ENCODE results near the gene EGFR.

Gene EGFR

DNA sequence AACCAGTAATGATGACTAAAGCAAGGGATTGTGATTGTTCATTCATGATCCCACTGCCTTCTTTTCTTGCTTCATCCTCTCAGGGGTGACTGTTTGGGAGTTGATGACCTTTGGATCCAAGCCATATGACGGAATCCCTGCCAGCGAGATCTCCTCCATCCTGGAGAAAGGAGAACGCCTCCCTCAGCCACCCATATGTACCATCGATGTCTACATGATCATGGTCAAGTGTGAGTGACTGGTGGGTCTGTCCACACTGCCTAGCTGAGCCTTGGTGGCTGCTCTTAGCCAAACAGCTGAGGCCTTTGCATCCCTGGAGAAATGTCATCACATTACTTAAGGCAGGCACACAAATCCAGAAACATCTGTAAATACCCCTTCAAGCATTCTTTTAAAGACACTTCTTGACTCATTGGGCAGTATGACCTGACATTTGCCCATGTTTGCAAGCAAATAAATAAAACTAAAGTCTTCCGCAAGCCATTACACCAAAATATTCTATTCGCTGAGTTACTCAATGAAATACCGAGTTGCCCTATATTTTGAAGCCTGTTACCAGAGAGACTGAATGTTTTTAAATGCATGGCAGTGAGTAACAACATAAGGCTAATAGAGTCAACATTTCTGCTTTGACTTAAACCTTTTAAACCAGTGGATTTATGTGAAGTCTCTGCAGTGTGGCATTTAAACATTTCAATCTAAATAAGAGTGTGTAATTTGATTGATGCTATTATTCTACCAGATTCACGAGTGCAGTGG, 180.0 kb downstream of the EGFR start:
- Histone ChIP-seq H3K27me3 (ENCODE audit: control insufficient read depth, insufficient read depth, low read length) (no peaks in the 10 kb centered on the region), H3K9ac (ENCODE audit: low read length) (no peak overlapping the region), H3K4me1 (ENCODE audit: control insufficient read depth, insufficient read depth, low read length) (0 out of 2 replicates have a peak, but pooled peaks cover 1% of the 10 kb centered on the region), H3K27ac (ENCODE audit: low read depth, low read length) (no peak overlapping the region), H3K36me3 (ENCODE audit: control insufficient read depth, insufficient read depth, low read length) (peaks cover 5% of the 10 kb centered on the region), H3K4me3 (ENCODE audit: low read depth, low read length) (no peak overlapping the region), H3K9me3 (ENCODE audit: control insufficient read depth, insufficient read depth, low read depth, low read length) (peaks cover 3% of the 10 kb centered on the region; the same call in 1 of the 2 replicates)

DNA sequence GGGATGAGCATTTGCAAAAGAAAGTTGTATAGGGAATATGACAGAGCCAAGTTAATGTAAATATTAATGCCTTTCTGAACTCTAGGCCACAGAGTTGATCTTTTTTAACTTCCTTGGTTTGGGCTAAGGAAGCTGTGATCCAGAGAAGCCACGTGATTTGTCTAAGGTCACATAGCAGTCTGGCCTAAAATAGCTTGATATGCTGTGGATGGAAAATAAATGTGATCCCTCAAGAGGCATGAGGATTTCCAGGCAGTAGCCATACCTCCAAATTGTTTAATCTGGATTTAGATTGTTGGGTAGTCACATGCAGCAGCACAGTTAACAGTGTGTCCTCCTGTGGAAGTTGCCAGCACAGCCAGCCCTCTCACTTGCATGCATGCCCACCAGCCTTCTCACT, 180.6 kb downstream of the EGFR start:
- no peak overlapping the region for H3K9ac ChIP-seq (ENCODE audit: low read length)
- H3K9me3 ChIP-seq (ENCODE audit: control insufficient read depth, insufficient read depth, low read depth, low read length) = peaks cover 7% of the 10 kb centered on the region; the same call in 1 of the 2 replicates
- peaks cover 10% of the 10 kb centered on the region for H3K36me3 ChIP-seq (ENCODE audit: control insufficient read depth, insufficient read depth, low read length)
- no peaks in the 10 kb centered on the region for H3K27me3 ChIP-seq (ENCODE audit: control insufficient read depth, insufficient read depth, low read length)
- H3K4me1 ChIP-seq (ENCODE audit: control insufficient read depth, insufficient read depth, low read length) = no peaks in the 10 kb centered on the region
- H3K27ac ChIP-seq (ENCODE audit: low read depth, low read length) = no peak overlapping the region
- no peak overlapping the region for H3K4me3 ChIP-seq (ENCODE audit: low read depth, low read length)

DNA sequence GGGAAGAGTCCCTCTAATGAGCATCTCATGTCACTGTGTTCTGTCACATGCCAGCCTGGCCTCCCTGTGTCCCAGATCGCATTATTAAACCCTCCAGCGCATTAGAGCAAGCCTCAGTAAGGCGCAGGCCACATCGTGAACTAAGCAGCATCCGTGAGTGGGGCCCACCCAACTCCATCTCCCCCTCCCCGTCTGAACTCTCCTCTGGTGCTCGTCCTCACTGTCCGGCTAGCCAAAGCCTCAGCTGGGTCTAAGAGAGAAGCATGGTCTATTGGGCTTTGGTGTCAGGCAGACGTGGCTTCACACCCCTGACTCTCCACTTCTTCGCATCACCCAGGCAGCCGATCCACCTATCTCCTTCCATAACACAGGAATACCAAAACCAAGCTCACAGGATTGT, 181.6 kb downstream of the EGFR start:
- Histone ChIP-seq H3K4me1 (ENCODE audit: control insufficient read depth, insufficient read depth, low read length) (no peaks in the 10 kb centered on the region), H3K27ac (ENCODE audit: low read depth, low read length) (no peak overlapping the region), H3K9ac (ENCODE audit: low read length) (no peak overlapping the region), H3K4me3 (ENCODE audit: low read depth, low read length) (no peak overlapping the region), H3K36me3 (ENCODE audit: control insufficient read depth, insufficient read depth, low read length) (peaks cover 13% of the 10 kb centered on the region), H3K9me3 (ENCODE audit: control insufficient read depth, insufficient read depth, low read depth, low read length) (peaks cover 7% of the 10 kb centered on the region; the same call in 1 of the 2 replicates), H3K27me3 (ENCODE audit: control insufficient read depth, insufficient read depth, low read length) (no peaks in the 10 kb centered on the region)

DNA sequence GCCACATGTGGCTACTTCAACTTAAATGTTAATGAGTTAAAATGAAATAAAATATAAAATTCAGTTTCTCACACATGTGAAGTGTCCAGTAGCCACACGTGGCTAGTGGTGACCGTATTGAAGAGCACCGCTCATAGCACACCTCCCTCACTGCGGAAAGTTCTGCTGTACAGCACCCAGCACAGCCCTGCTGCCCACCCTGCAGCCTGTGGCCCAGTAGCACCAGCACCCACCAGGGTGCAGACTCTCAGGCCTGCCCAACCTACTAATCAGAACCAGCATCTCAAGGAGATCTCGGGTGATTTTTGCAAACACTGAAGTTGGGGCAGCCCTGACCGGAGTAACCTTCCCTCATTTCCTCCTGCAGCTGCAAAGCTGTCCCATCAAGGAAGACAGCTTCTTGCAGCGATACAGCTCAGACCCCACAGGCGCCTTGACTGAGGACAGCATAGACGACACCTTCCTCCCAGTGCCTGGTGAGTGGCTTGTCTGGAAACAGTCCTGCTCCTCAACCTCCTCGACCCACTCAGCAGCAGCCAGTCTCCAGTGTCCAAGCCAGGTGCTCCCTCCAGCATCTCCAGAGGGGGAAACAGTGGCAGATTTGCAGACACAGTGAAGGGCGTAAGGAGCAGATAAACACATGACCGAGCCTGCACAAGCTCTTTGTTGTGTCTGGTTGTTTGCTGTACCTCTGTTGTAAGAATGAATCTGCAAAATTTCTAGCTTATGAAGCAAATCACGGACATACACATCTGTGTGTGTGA, 183.5 kb downstream of the EGFR start:
- no peaks in the 10 kb centered on the region for H3K27me3 ChIP-seq (ENCODE audit: control insufficient read depth, insufficient read depth, low read length)
- peaks cover 13% of the 10 kb centered on the region for H3K36me3 ChIP-seq (ENCODE audit: control insufficient read depth, insufficient read depth, low read length)
- no peak overlapping the region for H3K9ac ChIP-seq (ENCODE audit: low read length)
- no peak overlapping the region for H3K27ac ChIP-seq (ENCODE audit: low read depth, low read length)
- H3K4me1 ChIP-seq (ENCODE audit: control insufficient read depth, insufficient read depth, low read length) = no peaks in the 10 kb centered on the region
- no peak overlapping the region for H3K4me3 ChIP-seq (ENCODE audit: low read depth, low read length)
- H3K9me3 ChIP-seq (ENCODE audit: control insufficient read depth, insufficient read depth, low read depth, low read length) = peaks cover 7% of the 10 kb centered on the region; the same call in 1 of the 2 replicates

DNA sequence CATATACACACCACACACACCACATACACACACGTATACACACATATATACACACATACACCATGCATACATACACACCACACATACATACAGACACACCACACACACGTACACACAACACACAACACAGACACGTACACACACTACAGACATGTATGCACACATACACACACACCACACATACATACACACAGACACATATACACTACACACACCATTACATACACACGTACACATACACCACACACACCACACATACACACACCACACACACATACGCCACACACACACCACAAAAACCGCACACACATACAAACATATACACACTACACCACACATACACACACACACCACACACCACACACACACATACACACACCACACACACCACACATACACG, 184.5 kb downstream of the EGFR start:
- Histone ChIP-seq H3K4me1 (ENCODE audit: control insufficient read depth, insufficient read depth, low read length) (no peaks in the 10 kb centered on the region), H3K27ac (ENCODE audit: low read depth, low read length) (no peak overlapping the region), H3K9ac (ENCODE audit: low read length) (no peak overlapping the region), H3K4me3 (ENCODE audit: low read depth, low read length) (no peak overlapping the region), H3K27me3 (ENCODE audit: control insufficient read depth, insufficient read depth, low read length) (no peaks in the 10 kb centered on the region), H3K36me3 (ENCODE audit: control insufficient read depth, insufficient read depth, low read length) (peaks cover 13% of the 10 kb centered on the region), H3K9me3 (ENCODE audit: control insufficient read depth, insufficient read depth, low read depth, low read length) (peaks cover 7% of the 10 kb centered on the region; the same call in 1 of the 2 replicates)

DNA sequence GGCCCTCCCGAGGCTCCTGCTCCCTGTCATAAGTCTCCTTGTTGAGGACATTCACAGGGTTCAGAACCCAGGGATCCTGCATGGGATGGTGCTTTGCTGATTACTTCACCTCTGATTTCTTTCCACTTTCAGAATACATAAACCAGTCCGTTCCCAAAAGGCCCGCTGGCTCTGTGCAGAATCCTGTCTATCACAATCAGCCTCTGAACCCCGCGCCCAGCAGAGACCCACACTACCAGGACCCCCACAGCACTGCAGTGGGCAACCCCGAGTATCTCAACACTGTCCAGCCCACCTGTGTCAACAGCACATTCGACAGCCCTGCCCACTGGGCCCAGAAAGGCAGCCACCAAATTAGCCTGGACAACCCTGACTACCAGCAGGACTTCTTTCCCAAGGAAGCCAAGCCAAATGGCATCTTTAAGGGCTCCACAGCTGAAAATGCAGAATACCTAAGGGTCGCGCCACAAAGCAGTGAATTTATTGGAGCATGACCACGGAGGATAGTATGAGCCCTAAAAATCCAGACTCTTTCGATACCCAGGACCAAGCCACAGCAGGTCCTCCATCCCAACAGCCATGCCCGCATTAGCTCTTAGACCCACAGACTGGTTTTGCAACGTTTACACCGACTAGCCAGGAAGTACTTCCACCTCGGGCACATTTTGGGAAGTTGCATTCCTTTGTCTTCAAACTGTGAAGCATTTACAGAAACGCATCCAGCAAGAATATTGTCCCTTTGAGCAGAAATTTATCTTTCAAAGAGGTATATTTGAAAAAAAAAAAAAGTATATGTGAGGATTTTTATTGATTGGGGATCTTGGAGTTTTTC, 186.5 kb downstream of the EGFR start:
- H3K27me3 ChIP-seq (ENCODE audit: control insufficient read depth, insufficient read depth, low read length) = no peaks in the 10 kb centered on the region

DNA sequence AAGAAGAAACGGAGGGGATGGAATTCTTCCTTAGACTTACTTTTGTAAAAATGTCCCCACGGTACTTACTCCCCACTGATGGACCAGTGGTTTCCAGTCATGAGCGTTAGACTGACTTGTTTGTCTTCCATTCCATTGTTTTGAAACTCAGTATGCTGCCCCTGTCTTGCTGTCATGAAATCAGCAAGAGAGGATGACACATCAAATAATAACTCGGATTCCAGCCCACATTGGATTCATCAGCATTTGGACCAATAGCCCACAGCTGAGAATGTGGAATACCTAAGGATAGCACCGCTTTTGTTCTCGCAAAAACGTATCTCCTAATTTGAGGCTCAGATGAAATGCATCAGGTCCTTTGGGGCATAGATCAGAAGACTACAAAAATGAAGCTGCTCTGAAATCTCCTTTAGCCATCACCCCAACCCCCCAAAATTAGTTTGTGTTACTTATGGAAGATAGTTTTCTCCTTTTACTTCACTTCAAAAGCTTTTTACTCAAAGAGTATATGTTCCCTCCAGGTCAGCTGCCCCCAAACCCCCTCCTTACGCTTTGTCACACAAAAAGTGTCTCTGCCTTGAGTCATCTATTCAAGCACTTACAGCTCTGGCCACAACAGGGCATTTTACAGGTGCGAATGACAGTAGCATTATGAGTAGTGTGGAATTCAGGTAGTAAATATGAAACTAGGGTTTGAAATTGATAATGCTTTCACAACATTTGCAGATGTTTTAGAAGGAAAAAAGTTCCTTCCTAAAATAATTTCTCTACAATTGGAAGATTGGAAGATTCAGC, 187.6 kb downstream of the EGFR start:
- no peaks in the 10 kb centered on the region for H3K27me3 ChIP-seq (ENCODE audit: control insufficient read depth, insufficient read depth, low read length)
- H3K27ac ChIP-seq (ENCODE audit: low read depth, low read length) = no peak overlapping the region
- no peaks in the 10 kb centered on the region for H3K4me1 ChIP-seq (ENCODE audit: control insufficient read depth, insufficient read depth, low read length)
- H3K4me3 ChIP-seq (ENCODE audit: low read depth, low read length) = no peak overlapping the region
- H3K36me3 ChIP-seq (ENCODE audit: control insufficient read depth, insufficient read depth, low read length) = peaks cover 13% of the 10 kb centered on the region
- H3K9ac ChIP-seq (ENCODE audit: low read length) = no peak overlapping the region
- peaks cover 7% of the 10 kb centered on the region; the same call in 1 of the 2 replicates for H3K9me3 ChIP-seq (ENCODE audit: control insufficient read depth, insufficient read depth, low read depth, low read length)

More for the DNA sequence above, 186.5 kb downstream of the EGFR start:
- H3K9ac ChIP-seq (ENCODE audit: low read length) = no peak overlapping the region
- peaks cover 7% of the 10 kb centered on the region; the same call in 1 of the 2 replicates for H3K9me3 ChIP-seq (ENCODE audit: control insufficient read depth, insufficient read depth, low read depth, low read length)
- H3K36me3 ChIP-seq (ENCODE audit: control insufficient read depth, insufficient read depth, low read length) = peaks cover 13% of the 10 kb centered on the region
- H3K27ac ChIP-seq (ENCODE audit: low read depth, low read length) = no peak overlapping the region
- H3K4me3 ChIP-seq (ENCODE audit: low read depth, low read length) = no peak overlapping the region
- no peaks in the 10 kb centered on the region for H3K4me1 ChIP-seq (ENCODE audit: control insufficient read depth, insufficient read depth, low read length)

DNA sequence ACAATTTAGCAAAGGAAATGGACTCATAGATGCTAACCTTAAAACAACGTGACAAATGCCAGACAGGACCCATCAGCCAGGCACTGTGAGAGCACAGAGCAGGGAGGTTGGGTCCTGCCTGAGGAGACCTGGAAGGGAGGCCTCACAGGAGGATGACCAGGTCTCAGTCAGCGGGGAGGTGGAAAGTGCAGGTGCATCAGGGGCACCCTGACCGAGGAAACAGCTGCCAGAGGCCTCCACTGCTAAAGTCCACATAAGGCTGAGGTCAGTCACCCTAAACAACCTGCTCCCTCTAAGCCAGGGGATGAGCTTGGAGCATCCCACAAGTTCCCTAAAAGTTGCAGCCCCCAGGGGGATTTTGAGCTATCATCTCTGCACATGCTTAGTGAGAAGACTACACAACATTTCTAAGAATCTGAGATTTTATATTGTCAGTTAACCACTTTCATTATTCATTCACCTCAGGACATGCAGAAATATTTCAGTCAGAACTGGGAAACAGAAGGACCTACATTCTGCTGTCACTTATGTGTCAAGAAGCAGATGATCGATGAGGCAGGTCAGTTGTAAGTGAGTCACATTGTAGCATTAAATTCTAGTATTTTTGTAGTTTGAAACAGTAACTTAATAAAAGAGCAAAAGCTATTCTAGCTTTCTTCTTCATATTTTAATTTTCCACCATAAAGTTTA, 188.8 kb downstream of the EGFR start:
- no peaks in the 10 kb centered on the region for H3K27me3 ChIP-seq (ENCODE audit: control insufficient read depth, insufficient read depth, low read length)
- H3K9me3 ChIP-seq (ENCODE audit: control insufficient read depth, insufficient read depth, low read depth, low read length) = peaks cover 7% of the 10 kb centered on the region; the same call in 1 of the 2 replicates
- H3K27ac ChIP-seq (ENCODE audit: low read depth, low read length) = no peak overlapping the region
- H3K4me3 ChIP-seq (ENCODE audit: low read depth, low read length) = no peak overlapping the region
- no peaks in the 10 kb centered on the region for H3K4me1 ChIP-seq (ENCODE audit: control insufficient read depth, insufficient read depth, low read length)
- H3K36me3 ChIP-seq (ENCODE audit: control insufficient read depth, insufficient read depth, low read length) = peaks cover 13% of the 10 kb centered on the region
- H3K9ac ChIP-seq (ENCODE audit: low read length) = no peak overlapping the region

DNA sequence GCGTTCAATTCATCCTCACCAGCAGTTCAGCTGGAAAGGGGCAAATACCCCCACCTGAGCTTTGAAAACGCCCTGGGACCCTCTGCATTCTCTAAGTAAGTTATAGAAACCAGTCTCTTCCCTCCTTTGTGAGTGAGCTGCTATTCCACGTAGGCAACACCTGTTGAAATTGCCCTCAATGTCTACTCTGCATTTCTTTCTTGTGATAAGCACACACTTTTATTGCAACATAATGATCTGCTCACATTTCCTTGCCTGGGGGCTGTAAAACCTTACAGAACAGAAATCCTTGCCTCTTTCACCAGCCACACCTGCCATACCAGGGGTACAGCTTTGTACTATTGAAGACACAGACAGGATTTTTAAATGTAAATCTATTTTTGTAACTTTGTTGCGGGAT, 190.5 kb downstream of the EGFR start:
- Histone ChIP-seq H3K27ac (ENCODE audit: low read depth, low read length) (no peak overlapping the region), H3K27me3 (ENCODE audit: control insufficient read depth, insufficient read depth, low read length) (no peaks in the 10 kb centered on the region), H3K36me3 (ENCODE audit: control insufficient read depth, insufficient read depth, low read length) (peaks cover 4% of the 10 kb centered on the region), H3K9ac (ENCODE audit: low read length) (no peak overlapping the region), H3K9me3 (ENCODE audit: control insufficient read depth, insufficient read depth, low read depth, low read length) (no peaks in the 10 kb centered on the region; the same call in 1 of the 2 replicates), H3K4me1 (ENCODE audit: control insufficient read depth, insufficient read depth, low read length) (no peaks in the 10 kb centered on the region), H3K4me3 (ENCODE audit: low read depth, low read length) (no peak overlapping the region)

DNA sequence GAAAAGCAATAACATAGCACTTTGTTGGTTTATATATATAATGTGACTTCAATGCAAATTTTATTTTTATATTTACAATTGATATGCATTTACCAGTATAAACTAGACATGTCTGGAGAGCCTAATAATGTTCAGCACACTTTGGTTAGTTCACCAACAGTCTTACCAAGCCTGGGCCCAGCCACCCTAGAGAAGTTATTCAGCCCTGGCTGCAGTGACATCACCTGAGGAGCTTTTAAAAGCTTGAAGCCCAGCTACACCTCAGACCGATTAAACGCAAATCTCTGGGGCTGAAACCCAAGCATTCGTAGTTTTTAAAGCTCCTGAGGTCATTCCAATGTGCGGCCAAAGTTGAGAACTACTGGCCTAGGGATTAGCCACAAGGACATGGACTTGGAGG, 191.4 kb downstream of the EGFR start:
- Histone ChIP-seq H3K27ac (ENCODE audit: low read depth, low read length) (no peak overlapping the region), H3K36me3 (ENCODE audit: control insufficient read depth, insufficient read depth, low read length) (no peaks in the 10 kb centered on the region), H3K9ac (ENCODE audit: low read length) (no peak overlapping the region), H3K4me1 (ENCODE audit: control insufficient read depth, insufficient read depth, low read length) (no peaks in the 10 kb centered on the region), H3K27me3 (ENCODE audit: control insufficient read depth, insufficient read depth, low read length) (no peaks in the 10 kb centered on the region), H3K4me3 (ENCODE audit: low read depth, low read length) (no peak overlapping the region), H3K9me3 (ENCODE audit: control insufficient read depth, insufficient read depth, low read depth, low read length) (no peaks in the 10 kb centered on the region)

All from HUES6 (cell line).